ENCODE data around the gene AGAP3. TPM values are rescaled to one million over a fixed set of nuclear protein-coding genes. Genes with fewer than 3 reads are reported as not detected.

The AGAP3 gene
- total and polyA plus RNA-seq, 2 donors (not counting 1 experiment from before 2014, with no cell fraction given): 32.9 to 34.2 TPM

DNA sequence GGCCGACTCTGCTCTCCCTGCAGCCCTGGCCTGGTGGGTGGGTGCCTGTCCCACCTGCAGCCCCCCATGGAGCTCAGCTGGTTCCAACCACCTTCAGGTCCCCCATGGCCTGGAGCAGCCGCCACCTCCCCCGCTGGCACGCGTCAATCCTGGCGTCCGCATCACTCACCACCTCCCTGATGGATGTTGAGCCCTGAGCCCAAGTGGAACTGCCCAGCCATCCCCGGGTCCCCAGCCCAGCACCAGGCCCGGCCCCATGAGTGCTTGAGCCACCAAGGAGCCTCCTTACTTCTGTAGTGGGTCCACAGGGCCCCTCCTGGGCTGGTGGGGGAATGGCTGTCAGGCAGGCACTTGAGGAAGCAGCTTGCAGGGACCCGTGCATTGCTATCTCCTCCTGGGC, 14.6 kb downstream of the AGAP3 start:
- H3K27me3 ChIP-seq (ENCODE audit: control insufficient read depth, insufficient read depth, low read length): no peaks in the 10 kb centered on the region
- H3K27ac ChIP-seq (ENCODE audit: insufficient read depth, low read length): no peak overlapping the region
- peaks cover 38% of the 10 kb centered on the region for H3K79me2 ChIP-seq (ENCODE audit: control insufficient read depth, insufficient read depth, low read length)
- H3K9ac ChIP-seq (ENCODE audit: insufficient read depth, low read length): no peak overlapping the region
- no peak overlapping the region for H3K4me2 ChIP-seq (ENCODE audit: extremely low read depth, insufficient read depth, low read length)
- H4K20me1 ChIP-seq (ENCODE audit: control insufficient read depth, extremely low read depth, insufficient read depth, low read length): no peaks in the 10 kb centered on the region
- no peak overlapping the region for H3K4me3 ChIP-seq (replicated peaks in 1 of 4; ENCODE audit: control extremely low read depth in 1 of 4, insufficient read depth in 1 of 4, low read depth in 3 of 4, low read length in 4 of 4)
- H3K36me3 ChIP-seq (ENCODE audit: control insufficient read depth, insufficient read depth, low read length): no peaks in the 10 kb centered on the region
- H3K9me3 ChIP-seq (ENCODE audit: control insufficient read depth, insufficient read depth, low read depth, low read length): no peaks in the 10 kb centered on the region
- no peak overlapping the region for H2AFZ ChIP-seq (ENCODE audit: low read length)
- H3K4me1 ChIP-seq (ENCODE audit: control insufficient read depth, extremely low read depth, insufficient read depth, low read length): peaks cover under 1% of the 10 kb centered on the region
- no peak for TF ChIP-seq EZH2 (IDR thresholded peaks at IDR 0.05; ENCODE audit: low read length, missing control alignments)
- TF ChIP-seq, protein P1, sequence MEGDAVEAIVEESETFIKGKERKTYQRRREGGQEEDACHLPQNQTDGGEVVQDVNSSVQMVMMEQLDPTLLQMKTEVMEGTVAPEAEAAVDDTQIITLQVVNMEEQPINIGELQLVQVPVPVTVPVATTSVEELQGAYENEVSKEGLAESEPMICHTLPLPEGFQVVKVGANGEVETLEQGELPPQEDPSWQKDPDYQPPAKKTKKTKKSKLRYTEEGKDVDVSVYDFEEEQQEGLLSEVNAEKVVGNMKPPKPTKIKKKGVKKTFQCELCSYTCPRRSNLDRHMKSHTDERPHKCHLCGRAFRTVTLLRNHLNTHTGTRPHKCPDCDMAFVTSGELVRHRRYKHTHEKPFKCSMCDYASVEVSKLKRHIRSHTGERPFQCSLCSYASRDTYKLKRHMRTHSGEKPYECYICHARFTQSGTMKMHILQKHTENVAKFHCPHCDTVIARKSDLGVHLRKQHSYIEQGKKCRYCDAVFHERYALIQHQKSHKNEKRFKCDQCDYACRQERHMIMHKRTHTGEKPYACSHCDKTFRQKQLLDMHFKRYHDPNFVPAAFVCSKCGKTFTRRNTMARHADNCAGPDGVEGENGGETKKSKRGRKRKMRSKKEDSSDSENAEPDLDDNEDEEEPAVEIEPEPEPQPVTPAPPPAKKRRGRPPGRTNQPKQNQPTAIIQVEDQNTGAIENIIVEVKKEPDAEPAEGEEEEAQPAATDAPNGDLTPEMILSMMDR (conservative IDR thresholded peaks at IDR 0.05 in 1 of 2, IDR thresholded peaks at IDR 0.05 in 1 of 2; ENCODE audit: low read depth in 1 of 2, low read length in 2 of 2): no peak
- DNase-seq (ENCODE audit: low read depth in 2 of 2): no peak

DNA sequence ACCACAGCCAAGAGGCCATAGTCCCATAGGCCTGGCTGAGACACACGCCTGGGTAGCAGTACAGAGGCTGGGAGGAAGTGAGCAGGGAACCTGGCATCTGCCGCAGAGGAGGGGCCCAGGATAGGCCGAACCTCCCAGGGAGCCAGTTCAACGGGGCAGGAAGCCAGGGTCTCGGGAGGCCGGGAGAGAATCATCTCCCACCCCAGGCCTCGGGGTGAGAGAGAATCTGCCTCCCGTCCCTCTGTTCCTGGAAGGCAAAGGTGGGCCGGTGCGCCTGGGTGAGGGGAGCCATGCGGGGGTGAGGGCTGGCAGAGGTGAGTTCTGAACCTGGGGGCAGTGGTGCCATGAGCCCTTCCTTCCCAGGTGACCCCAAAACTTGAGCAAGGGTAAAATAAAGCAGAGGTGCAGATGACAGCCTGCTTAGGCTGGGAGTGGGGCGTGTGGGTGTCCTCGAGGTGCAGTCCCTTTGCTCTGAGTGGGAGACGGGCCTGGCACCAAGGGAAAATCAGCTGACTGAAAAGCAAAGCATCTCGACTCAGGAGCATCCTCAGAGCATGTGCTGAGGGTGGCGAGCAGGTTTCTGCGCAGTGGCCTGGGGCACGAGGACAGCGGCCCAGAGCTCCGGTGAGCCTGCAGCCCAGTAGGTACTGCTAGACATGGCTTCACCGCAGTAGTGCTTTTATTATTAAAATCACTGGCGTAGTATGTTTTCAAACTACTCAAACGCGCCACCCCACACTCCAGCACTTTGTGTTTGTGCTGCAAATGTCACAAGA, 15.5 kb downstream of the AGAP3 start:
- no peak for TF ChIP-seq EZH2 (IDR thresholded peaks at IDR 0.05; ENCODE audit: low read length, missing control alignments)
- TF ChIP-seq, protein P1 (conservative IDR thresholded peaks at IDR 0.05 in 1 of 2, IDR thresholded peaks at IDR 0.05 in 1 of 2; ENCODE audit: low read depth in 1 of 2, low read length in 2 of 2): no peak
- no peaks in the 10 kb centered on the region for H3K27me3 ChIP-seq (ENCODE audit: control insufficient read depth, insufficient read depth, low read length)
- H3K4me1 ChIP-seq (ENCODE audit: control insufficient read depth, extremely low read depth, insufficient read depth, low read length): no peaks in the 10 kb centered on the region
- no peak overlapping the region for H2AFZ ChIP-seq (ENCODE audit: low read length)
- no peaks in the 10 kb centered on the region for H4K20me1 ChIP-seq (ENCODE audit: control insufficient read depth, extremely low read depth, insufficient read depth, low read length)
- no peaks in the 10 kb centered on the region for H3K9me3 ChIP-seq (ENCODE audit: control insufficient read depth, insufficient read depth, low read depth, low read length)
- H3K36me3 ChIP-seq (ENCODE audit: control insufficient read depth, insufficient read depth, low read length): no peaks in the 10 kb centered on the region
- DNase-seq (ENCODE audit: low read depth in 2 of 2): no peak
- no peak overlapping the region for H3K9ac ChIP-seq (ENCODE audit: insufficient read depth, low read length)
- no peak overlapping the region for H3K4me2 ChIP-seq (ENCODE audit: extremely low read depth, insufficient read depth, low read length)
- H3K79me2 ChIP-seq (ENCODE audit: control insufficient read depth, insufficient read depth, low read length): peaks cover 35% of the 10 kb centered on the region
- no peak overlapping the region for H3K27ac ChIP-seq (ENCODE audit: insufficient read depth, low read length)
- H3K4me3 ChIP-seq (replicated peaks in 1 of 4; ENCODE audit: control extremely low read depth in 1 of 4, insufficient read depth in 1 of 4, low read depth in 3 of 4, low read length in 4 of 4): no peak overlapping the region

DNA sequence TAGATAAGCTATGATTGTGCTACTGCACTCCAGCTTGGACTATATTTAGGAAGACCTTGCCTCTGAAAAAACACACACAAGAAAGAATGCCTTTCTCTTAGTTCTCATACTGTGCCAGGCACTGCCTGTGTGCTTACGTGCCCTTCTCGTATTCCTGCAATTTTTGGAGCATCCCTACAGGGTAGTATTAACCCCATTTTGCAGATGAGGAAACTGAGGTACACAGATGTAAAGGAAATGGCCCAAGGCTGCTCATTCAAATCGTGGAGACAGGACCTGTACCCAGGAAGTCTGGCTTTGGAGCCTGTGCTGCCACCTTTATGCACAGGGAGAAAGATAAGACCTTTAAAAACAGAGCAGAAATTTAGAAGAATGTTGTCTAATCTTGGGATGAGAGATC, 16.7 kb downstream of the AGAP3 start:
- H2AFZ ChIP-seq (ENCODE audit: low read length): no peak overlapping the region
- no peaks in the 10 kb centered on the region for H3K36me3 ChIP-seq (ENCODE audit: control insufficient read depth, insufficient read depth, low read length)
- H3K9ac ChIP-seq (ENCODE audit: insufficient read depth, low read length): no peak overlapping the region
- H3K27me3 ChIP-seq (ENCODE audit: control insufficient read depth, insufficient read depth, low read length): no peaks in the 10 kb centered on the region
- peaks cover 29% of the 10 kb centered on the region for H3K79me2 ChIP-seq (ENCODE audit: control insufficient read depth, insufficient read depth, low read length)
- H4K20me1 ChIP-seq (ENCODE audit: control insufficient read depth, extremely low read depth, insufficient read depth, low read length): no peaks in the 10 kb centered on the region
- no peak overlapping the region for H3K4me2 ChIP-seq (ENCODE audit: extremely low read depth, insufficient read depth, low read length)
- TF ChIP-seq, protein P1 (conservative IDR thresholded peaks at IDR 0.05 in 1 of 2, IDR thresholded peaks at IDR 0.05 in 1 of 2; ENCODE audit: low read depth in 1 of 2, low read length in 2 of 2): no peak
- no peak for TF ChIP-seq EZH2 (IDR thresholded peaks at IDR 0.05; ENCODE audit: low read length, missing control alignments)
- H3K4me1 ChIP-seq (ENCODE audit: control insufficient read depth, extremely low read depth, insufficient read depth, low read length): no peaks in the 10 kb centered on the region
- H3K9me3 ChIP-seq (ENCODE audit: control insufficient read depth, insufficient read depth, low read depth, low read length): no peaks in the 10 kb centered on the region
- no peak for DNase-seq (ENCODE audit: low read depth in 2 of 2)
- H3K27ac ChIP-seq (ENCODE audit: insufficient read depth, low read length): no peak overlapping the region
- no peak overlapping the region for H3K4me3 ChIP-seq (replicated peaks in 1 of 4; ENCODE audit: control extremely low read depth in 1 of 4, insufficient read depth in 1 of 4, low read depth in 3 of 4, low read length in 4 of 4)

Measured in fibroblast of lung (primary cell).